NCI-H2029 treated with DMSO at 0.1 percent for 48 hours (cell line): ENCODE results near the gene SLC25A2.

Source experiments
- DNase-seq: peaks from one replicate; lab custom pipeline; 2025; lab: John Stamatoyannopoulos, UW

The SLC25A2 gene

GRCh38 chr5:141313711-141314110, 9.9 kb upstream of the SLC25A2 start:
- no peak for DNase-seq

- no peak for DNase-seq
These were observed 2.8 kb upstream of the SLC25A2 start for GRCh38 chr5:141306630-141307029.

- DNase-seq = no peak
These were observed 5.5 kb downstream of the SLC25A2 start for GRCh38 chr5:141298376-141298775.

GRCh38 chr5:141272906-141273305, 30.9 kb downstream of the SLC25A2 start:
- no peak for DNase-seq

GRCh38 chr5:141269195-141269594, 34.7 kb downstream of the SLC25A2 start:
- no peak for DNase-seq

GRCh38 chr5:141261238-141261546, 42.7 kb downstream of the SLC25A2 start:
- DNase-seq = no peak

- DNase-seq = no peak
These were observed 43.2 kb downstream of the SLC25A2 start for GRCh38 chr5:141260458-141261237.

GRCh38 chr5:141258948-141259347, 44.9 kb downstream of the SLC25A2 start:
- DNase-seq = no peak

- no peak for DNase-seq
These were observed 45.4 kb downstream of the SLC25A2 start for GRCh38 chr5:141258464-141258863.
